HCT116 (cell line): ENCODE measurements around the gene RCC2. TPM values are rescaled to one million over a fixed set of nuclear protein-coding genes. Genes with fewer than 3 reads are reported as not detected.

Experiments
- ATAC-seq: fragments of 200-7000 bp; cut with Tn5 transposase; 2 replicates; pipeline ENCODE4 v1.9.1; 2020; ENCODE audit warnings: mild to moderate bottlenecking, moderate library complexity
- BruUV-seq: library from RNA; stranded (reverse); fragments of 400-500 nt; replicated peaks from 2 replicates; lab custom pipeline; 2021; lab: Mats Ljungman, UMichigan
- CTCF ChIA-PET: fragments of 300-600 bp; sonication (Branson Sonifier 250); formaldehyde crosslinking; loops from one replicate; lab custom pipeline; 2021; ENCODE audit warnings: antibody characterized with exemption; lab: Charles Lee
- POLR2A ChIA-PET: fragments of 300-600, 350-600 bp; sonication (Branson Sonifier 250); formaldehyde crosslinking; loops from one replicate; lab custom pipeline; 2021; ENCODE audit warnings: antibody characterized with exemption; lab: Charles Lee
- RAD21 ChIA-PET, 2 experiments: fragments of 300-600 bp; sonication (Branson Sonifier 250); formaldehyde crosslinking; loops; one replicate each; lab custom pipeline; 2023; ENCODE audit warnings: low total read pairs in 2 of 2; ENCODE audit not compliant: uncharacterized antibody in 2 of 2, unreplicated experiment in 2 of 2, low non-redundant PET in 1 of 2; lab: Charles Lee
- DNase-seq: peaks from one replicate; pipeline ENCODE4 v3.0.0-alpha.2; 2010; ENCODE audit warnings: low read depth, low spot score
- H2AFZ ChIP-seq: fragments of 200-600 bp; shearing (Covaris generic), sonication (generic); 2 replicates; pipeline ENCODE4 v1.6.1; 2017; ENCODE audit warnings: low read depth, mixed run types, mixed read lengths, antibody characterized with exemption, low read length; ENCODE audit not compliant: poor library complexity, severe bottlenecking
- H3K27ac ChIP-seq: 2 replicates; pipeline ENCODE4 v1.5.1; 2012; ENCODE audit warnings: low read depth, low read length
- H3K27me3 ChIP-seq: fragments of 200-600 bp; sonication (generic); 2 replicates; pipeline ENCODE4 v1.6.1; 2016; ENCODE audit warnings: mixed run types, low read length, mixed read lengths; ENCODE audit not compliant: insufficient read depth
- H3K36me3 ChIP-seq, 2 experiments: fragments of 200-500 bp in 1 of 2; fragments of 200-600 bp in 1 of 2; sonication (Bioruptor generic) in 1 of 2; sonication (generic) in 1 of 2; 2 replicates each; pipeline versions ENCODE4 v1.5.1 to v1.6.1; 2014 to 2016; ENCODE audit warnings: low read length in 2 of 2, inconsistent platforms in 1 of 2, mixed read lengths in 1 of 2, mixed run types in 1 of 2; ENCODE audit not compliant: insufficient read depth in 2 of 2, control insufficient read depth in 1 of 2
- H3K4me1 ChIP-seq, 2 experiments: fragments of 200-600 bp in 1 of 2; sonication (generic) in 1 of 2; 2 replicates each; pipeline versions ENCODE4 v1.5.1 to v1.6.1; 2012 to 2017; ENCODE audit warnings: low read length in 2 of 2, inconsistent platforms in 1 of 2, mild to moderate bottlenecking in 1 of 2, mixed read lengths in 1 of 2, mixed run types in 1 of 2, moderate library complexity in 1 of 2; ENCODE audit not compliant: insufficient read depth in 2 of 2, control insufficient read depth in 1 of 2
- H3K4me2 ChIP-seq: fragments of 200-600 bp; sonication (generic); 2 replicates; pipeline ENCODE4 v1.6.1; 2017; ENCODE audit warnings: mixed run types, low read length, mixed read lengths
- H3K4me3 ChIP-seq, 2 experiments: fragments of 200-600 bp in 1 of 2; sonication (generic) in 1 of 2; replicated peaks in 1 of 2; 2 replicates each; pipeline ENCODE4 v1.5.1; 2011 to 2016; ENCODE audit warnings: low read length in 2 of 2, control low read depth in 1 of 2, low read depth in 1 of 2, mild to moderate bottlenecking in 1 of 2, mixed read lengths in 1 of 2, mixed run types in 1 of 2
- H3K79me2 ChIP-seq: fragments of 200-600 bp; sonication (generic); 2 replicates; pipeline ENCODE4 v1.6.1; 2017; ENCODE audit warnings: mild to moderate bottlenecking, mixed run types, low read length, moderate library complexity, mixed read lengths; ENCODE audit not compliant: insufficient read depth
- H3K9ac ChIP-seq: fragments of 200-600 bp; sonication (generic); 2 replicates; pipeline ENCODE4 v1.6.1; 2016; ENCODE audit warnings: low read length, mixed read lengths
- H3K9me2 ChIP-seq: fragments of 200-600 bp; sonication (generic), shearing (Covaris generic); 2 replicates; pipeline ENCODE4 v1.6.1; 2017; ENCODE audit warnings: mixed run types, mild to moderate bottlenecking, moderate library complexity; ENCODE audit not compliant: insufficient read depth
- H3K9me3 ChIP-seq, 2 experiments: fragments of 200-500 bp in 1 of 2; fragments of 200-600 bp in 1 of 2; sonication (Bioruptor generic) in 1 of 2; sonication (generic) in 1 of 2; 2 replicates each; pipeline ENCODE4 v1.6.1; 2014 to 2017; ENCODE audit warnings: low read length in 2 of 2, mixed read lengths in 2 of 2, inconsistent platforms in 1 of 2, low read depth in 1 of 2, mild to moderate bottlenecking in 1 of 2, mixed run types in 1 of 2, moderate library complexity in 1 of 2; ENCODE audit not compliant: control insufficient read depth in 1 of 2, insufficient read depth in 1 of 2
- H4K20me1 ChIP-seq: fragments of 200-600 bp; sonication (generic), shearing (Covaris generic); 2 replicates; pipeline ENCODE4 v1.6.1; 2017; ENCODE audit warnings: mixed run types, mild to moderate bottlenecking, moderate library complexity; ENCODE audit not compliant: insufficient read depth
- CEBPB ChIP-seq: IDR thresholded peaks from 2 replicates; pipeline ENCODE4 v1.6.1; 2012; ENCODE audit warnings: low read depth
- CTCF ChIP-seq, 3 experiments: fragments of 200-600 bp in 1 of 3; sonication (generic) in 1 of 3; IDR thresholded peaks in 2 of 3; conservative IDR thresholded peaks in 1 of 3; 2 replicates each; pipeline ENCODE4 v1.5.1; 2012 to 2017; ENCODE audit warnings: low read depth in 2 of 3, low read length in 2 of 3, antibody characterized with exemption in 1 of 3, borderline replicate concordance in 1 of 3, control low read depth in 1 of 3, mild to moderate bottlenecking in 1 of 3, mixed read lengths in 1 of 3, mixed run types in 1 of 3, moderate library complexity in 1 of 3; ENCODE audit not compliant: insufficient read depth in 1 of 3
- EGR1 ChIP-seq: IDR thresholded peaks from 2 replicates; pipeline ENCODE4 v1.6.1; 2012; ENCODE audit warnings: low read depth
- ELF1 ChIP-seq: IDR thresholded peaks from 2 replicates; pipeline ENCODE4 v1.6.1; 2012; ENCODE audit warnings: low read depth, borderline replicate concordance
- EZH2 ChIP-seq: fragments of 200-600 bp; sonication (generic); IDR thresholded peaks from 2 replicates; pipeline ENCODE4 v1.6.1; 2017; ENCODE audit warnings: antibody characterized with exemption, mixed run types
- EZH2phosphoT487 ChIP-seq: fragments of 200-600 bp; IDR thresholded peaks from 2 replicates; pipeline ENCODE4 v1.6.1; 2018; ENCODE audit warnings: antibody characterized with exemption, borderline replicate concordance
- FOSL1 ChIP-seq: IDR thresholded peaks from 2 replicates; pipeline ENCODE4 v1.6.1; 2012; ENCODE audit warnings: low read depth
- RAD21 ChIP-seq: IDR thresholded peaks from 2 replicates; pipeline ENCODE4 v1.6.1; 2012; ENCODE audit warnings: low read depth, mild to moderate bottlenecking
- SIN3A ChIP-seq: IDR thresholded peaks from 2 replicates; pipeline ENCODE4 v1.6.1; 2012; ENCODE audit warnings: low read depth
- SP1 ChIP-seq: IDR thresholded peaks from 2 replicates; pipeline ENCODE4 v1.6.1; 2012; ENCODE audit warnings: low read depth
- SRF ChIP-seq: IDR thresholded peaks from 2 replicates; pipeline ENCODE4 v1.6.1; 2012; ENCODE audit warnings: low read depth
- YY1 ChIP-seq: IDR thresholded peaks from 2 replicates; pipeline ENCODE4 v1.6.1; 2011; ENCODE audit warnings: low read length, low read depth, moderate library complexity, mild to moderate bottlenecking; ENCODE audit not compliant: insufficient replicate concordance; ENCODE audit errors: extremely low read depth
- ZNF274 ChIP-seq: fragments of 200-500 bp; sonication (Bioruptor generic); IDR thresholded peaks from 2 replicates; pipeline ENCODE4 v1.6.1; 2014; ENCODE audit warnings: mild to moderate bottlenecking, low read depth, low read length, inconsistent platforms
- intact Hi-C: fragments of 100-400 bp; cut with micrococcal nuclease; formaldehyde crosslinking; loops from 2 replicates; pipeline ENCODE4 v1.10.0; 2022
- total RNA-seq: library from RNA; stranded (reverse); gene quantifications from one replicate; pipeline ENCODE4 v1.2.1, GENCODE V29; 2021; ENCODE audit not compliant: unreplicated experiment

Gene RCC2
- total RNA-seq, 1 experiment from 2014 or later: 178 TPM

- Histone ChIP-seq H3K4me2 (no peak overlapping the region), H4K20me1 (no peaks in the 10 kb centered on the region), H3K9ac (no peak overlapping the region), H3K9me2 (no peaks in the 10 kb centered on the region), H3K4me3 (no peak overlapping the region), H3K36me3 (no peaks in the 10 kb centered on the region), H3K27ac (no peak overlapping the region), H3K27me3 (no peaks in the 10 kb centered on the region), H3K9me3 (no peaks in the 10 kb centered on the region), H2AFZ (no peak overlapping the region), H3K79me2 (no peaks in the 10 kb centered on the region), H3K4me1 (peaks cover 6 to 9% of the 10 kb centered on the region in 2 experiments; a peak in 3 of 4 replicates)
- ChIA-PET RAD21 (no interaction called here), CTCF (no interaction called here), POLR2A (no interaction called here)
- TF ChIP-seq CEBPB (no peak), ELF1 (no peak), FOSL1 (no peak), ZNF274 (no peak), SRF (no peak)
- ATAC-seq (no peak), DNase-seq (no peak)
- BruUV-seq: no TSS peak
- intact Hi-C loops: no loop called here
Observed at GRCh38 chr1:17463991-17464390, 24.5 kb upstream of the RCC2 start.

DNA sequence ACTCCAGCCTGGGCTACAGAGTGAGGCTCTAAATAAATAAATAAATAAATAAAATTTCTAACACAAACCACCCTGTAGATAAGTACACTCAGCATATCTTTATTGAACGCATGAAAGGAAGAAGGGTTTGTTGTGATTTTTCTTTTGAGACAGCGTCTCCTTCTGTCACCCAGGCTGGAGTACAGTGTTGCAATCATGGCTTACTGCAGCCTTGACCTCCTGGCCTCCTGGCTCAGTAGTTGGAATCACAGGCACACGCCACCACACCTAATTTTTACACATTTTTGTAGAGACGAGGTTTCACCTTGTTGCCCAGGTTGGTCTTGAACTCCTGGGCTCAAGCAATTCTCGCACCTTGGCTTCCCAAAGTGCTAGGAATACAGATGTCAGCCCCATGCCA is 23.2 kb upstream of the RCC2 start:
- no peak for DNase-seq
- ATAC-seq: no peak
- ChIA-PET POLR2A (no interaction called here), CTCF (no interaction called here), RAD21 (no interaction called here)
- H3K79me2 ChIP-seq: no peaks in the 10 kb centered on the region
- H3K4me3 ChIP-seq: no peak overlapping the region
- no peaks in the 10 kb centered on the region for H3K9me3 ChIP-seq
- H3K27ac ChIP-seq: no peak overlapping the region
- H2AFZ ChIP-seq: no peak overlapping the region
- TF ChIP-seq CTCF (IDR thresholded peaks at IDR 0.05 in 2 of 3, conservative IDR thresholded peaks at IDR 0.05 in 1 of 3; ENCODE audit: borderline replicate concordance in 1 of 3, insufficient read depth in 1 of 3, low read depth in 2 of 3, low read length in 2 of 3) (no peak), SP1 (no peak), FOSL1 (no peak), YY1 (no peak), EZH2phosphoT487 (no peak), RAD21 (no peak), CEBPB (no peak), SIN3A (no peak), EGR1 (no peak), EZH2 (no peak), ELF1 (no peak)
- no peaks in the 10 kb centered on the region for H3K27me3 ChIP-seq
- no peaks in the 10 kb centered on the region for H3K9me2 ChIP-seq
- no peaks in the 10 kb centered on the region for H4K20me1 ChIP-seq
- no peak overlapping the region for H3K4me2 ChIP-seq
- no peak overlapping the region for H3K9ac ChIP-seq
- H3K36me3 ChIP-seq: no peaks in the 10 kb centered on the region
- BruUV-seq: no TSS peak
- intact Hi-C loops: no loop called here
- H3K4me1 ChIP-seq: peaks cover 6 to 9% of the 10 kb centered on the region in 2 experiments; a peak in 3 of 4 replicates
